Duodenal mucosa (tissue), 2 donors: Measurements from ENCODE around the gene ZC3H18.

ENCODE experiments used
- H3K27ac ChIP-seq: one replicate; pipeline ENCODE4 v1.7.0; 2013; ENCODE audit warnings: low read depth, low read length
- H3K27me3 ChIP-seq, 2 donors: one replicate each; pipeline ENCODE4 v1.7.0; 2013; ENCODE audit warnings: low read length in 2 of 2, control low read depth in 1 of 2; ENCODE audit not compliant: insufficient read depth in 2 of 2, control insufficient read depth in 1 of 2
- H3K36me3 ChIP-seq, 2 donors: one replicate each; pipeline ENCODE4 v1.7.0; 2013; ENCODE audit warnings: low read length in 2 of 2, control low read depth in 1 of 2; ENCODE audit not compliant: insufficient read depth in 2 of 2, control insufficient read depth in 1 of 2
- H3K4me1 ChIP-seq, 2 donors: one replicate each; pipeline ENCODE4 v1.7.0; 2013; ENCODE audit warnings: low read length in 2 of 2, control low read depth in 1 of 2; ENCODE audit not compliant: insufficient read depth in 2 of 2, control insufficient read depth in 1 of 2
- H3K4me3 ChIP-seq, 2 donors: one replicate each; pipeline ENCODE4 v1.7.0; 2013; ENCODE audit warnings: low read length in 2 of 2, low read depth in 1 of 2
- H3K9ac ChIP-seq, 2 donors: one replicate each; pipeline ENCODE4 v1.7.0; 2013; ENCODE audit warnings: low read length in 2 of 2, low read depth in 1 of 2
- H3K9me3 ChIP-seq, 2 donors: one replicate each; pipeline ENCODE4 v1.7.0; 2013; ENCODE audit warnings: low read length in 2 of 2, control low read depth in 1 of 2; ENCODE audit not compliant: control insufficient read depth in 1 of 2

Gene ZC3H18

GRCh38 chr16:88569985-88570690 lies at the start of gene ZC3H18:
Gene ZC3H18, plus strand, starts transcription at chr16:88570403. Its CDS starts 6,721 bp downstream, at chr16:88577124.
- peak within 1 kb of the TSS; percentile 77 for H3K27ac ChIP-seq
- no peaks in the 10 kb centered on the region for H3K9me3 ChIP-seq
- H3K4me1 ChIP-seq = peaks cover 18 to 25% of the 10 kb centered on the region in 2 donors
- peaks cover 10 to 17% of the 10 kb centered on the region in 2 donors for H3K36me3 ChIP-seq
- H3K9ac ChIP-seq = peak within 1 kb of the TSS; percentile 68 to 80
- H3K4me3 ChIP-seq = peak within 1 kb of the TSS; percentile 85 to 87
- H3K27me3 ChIP-seq = no peaks in the 10 kb centered on the region

DNA sequence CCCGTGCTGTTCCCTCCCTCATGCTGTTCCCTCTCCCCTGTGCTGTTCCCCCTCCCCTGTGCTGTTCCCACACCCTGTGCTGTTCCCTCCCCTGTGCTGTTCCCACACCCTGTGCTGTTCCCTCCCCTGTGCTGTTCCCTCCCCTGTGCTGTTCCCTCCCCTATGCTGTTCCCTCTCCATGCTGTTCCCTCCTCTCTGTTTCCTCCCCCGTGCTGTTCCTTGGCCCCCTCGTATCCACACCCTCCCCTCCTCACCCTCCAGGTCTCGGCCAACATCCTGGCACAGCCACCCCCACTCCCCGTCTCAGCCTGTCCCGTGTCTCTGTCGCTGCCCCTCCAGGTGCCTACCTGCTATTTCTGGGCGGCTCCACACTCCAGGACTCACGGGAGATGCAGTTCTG lies 48.5 kb upstream of the ZC3H18 start:
- H3K27ac ChIP-seq = no peak overlapping the region
- H3K27me3 ChIP-seq = no peaks in the 10 kb centered on the region
- peaks cover 25 to 33% of the 10 kb centered on the region in 2 donors for H3K4me1 ChIP-seq

DNA sequence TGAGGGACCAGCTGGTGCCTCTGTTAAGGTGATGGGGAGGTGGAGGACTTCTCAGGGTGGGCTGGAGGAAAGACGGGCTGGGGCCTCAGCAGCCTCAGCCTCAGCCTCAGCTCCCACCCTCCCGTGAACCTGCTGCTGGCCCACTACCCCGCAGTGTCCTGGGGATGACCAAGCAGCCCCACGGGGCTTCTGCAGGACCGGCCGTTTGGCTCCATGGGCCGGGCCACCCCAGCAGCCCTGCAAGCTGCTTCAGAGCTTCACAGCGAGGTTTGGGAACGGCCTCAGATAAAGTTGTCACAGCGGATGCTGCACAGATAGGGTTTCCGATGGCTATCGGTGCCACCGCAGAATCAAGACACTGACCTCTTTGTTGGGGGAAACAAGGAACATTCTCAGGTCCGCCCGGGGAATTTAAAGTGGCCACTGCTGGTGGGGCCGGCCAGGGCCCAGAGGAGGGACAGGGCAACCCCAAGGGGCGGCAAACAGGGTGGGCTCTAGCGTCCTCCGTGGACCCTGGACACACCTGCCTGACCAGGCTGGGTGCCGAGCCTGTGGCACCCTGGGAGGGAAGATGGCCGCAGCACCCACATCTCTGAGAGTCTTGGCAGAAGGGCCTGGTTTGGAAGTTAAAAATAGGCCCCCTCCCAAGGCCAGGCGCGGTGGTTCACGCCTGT lies 47.8 kb upstream of the ZC3H18 start:
- Histone ChIP-seq H3K4me3 (no peak overlapping the region), H3K4me1 (peaks cover 31 to 40% of the 10 kb centered on the region in 2 donors), H3K36me3 (peaks cover 4 to 12% of the 10 kb centered on the region in 2 donors), H3K9ac (no peak overlapping the region), H3K9me3 (no peaks in the 10 kb centered on the region), H3K27me3 (no peaks in the 10 kb centered on the region), H3K27ac (no peak overlapping the region)

More for the DNA sequence above, 48.5 kb upstream of the ZC3H18 start:
- Histone ChIP-seq H3K4me3 (no peak overlapping the region), H3K9ac (no peak overlapping the region), H3K36me3 (peaks cover 4 to 12% of the 10 kb centered on the region in 2 donors), H3K9me3 (no peaks in the 10 kb centered on the region)

- H3K27ac ChIP-seq = no peak overlapping the region
- H3K36me3 ChIP-seq = peaks cover 4 to 18% of the 10 kb centered on the region in 2 donors
- H3K4me1 ChIP-seq = peaks cover 31 to 40% of the 10 kb centered on the region in 2 donors
- H3K27me3 ChIP-seq = no peaks in the 10 kb centered on the region
- no peak overlapping the region for H3K9ac ChIP-seq
- H3K9me3 ChIP-seq = no peaks in the 10 kb centered on the region
- H3K4me3 ChIP-seq = no peak overlapping the region
These were observed 46.7 kb upstream of the ZC3H18 start for GRCh38 chr16:88523309-88524161.

DNA sequence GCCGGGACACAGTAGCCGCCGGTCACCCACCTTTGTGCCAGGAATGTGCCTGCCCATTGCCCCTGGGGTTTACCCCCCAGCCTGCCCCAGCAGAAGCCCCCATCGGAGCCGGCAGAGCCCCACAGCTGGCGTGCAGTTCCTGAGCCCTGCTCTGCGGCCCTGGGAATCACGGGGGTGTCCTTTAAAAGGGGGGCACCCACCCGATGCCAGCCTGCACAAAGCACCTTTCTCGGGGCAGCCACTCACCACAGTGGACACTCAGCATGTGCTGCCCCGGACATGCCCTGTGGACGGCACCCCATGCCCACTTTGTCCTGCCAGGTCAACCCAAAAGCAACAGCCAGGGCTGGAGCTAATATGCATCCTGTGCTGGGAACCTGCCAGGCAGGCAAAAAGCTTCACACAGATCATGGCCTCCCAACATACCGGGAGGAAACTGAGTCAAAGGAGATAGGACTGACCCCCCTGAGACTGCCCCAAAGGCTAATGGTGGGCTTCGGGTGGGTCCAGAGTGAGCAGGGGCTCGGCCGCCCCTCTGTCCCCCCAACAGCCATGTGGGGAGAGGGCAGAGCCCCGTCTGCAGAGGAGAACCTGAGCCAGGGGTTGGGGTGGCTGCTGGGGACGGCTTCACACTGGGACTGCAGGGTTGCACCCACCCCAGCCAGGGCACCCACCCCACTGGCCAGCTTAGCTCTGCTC lies 45.8 kb upstream of the ZC3H18 start:
- no peak overlapping the region for H3K9ac ChIP-seq
- H3K4me3 ChIP-seq = no peak overlapping the region
- H3K9me3 ChIP-seq = no peaks in the 10 kb centered on the region
- H3K27ac ChIP-seq = peak overlapping the region; percentile 47
- H3K27me3 ChIP-seq = no peaks in the 10 kb centered on the region
- peaks cover 31 to 40% of the 10 kb centered on the region in 2 donors for H3K4me1 ChIP-seq
- peaks cover 11 to 26% of the 10 kb centered on the region in 2 donors for H3K36me3 ChIP-seq

- Histone ChIP-seq H3K4me3 (no peak overlapping the region), H3K4me1 (peaks cover 31 to 40% of the 10 kb centered on the region in 2 donors), H3K36me3 (peaks cover 13 to 33% of the 10 kb centered on the region in 2 donors), H3K9ac (peak overlapping the region; percentile 15 to 38), H3K27ac (peak overlapping the region; percentile 47), H3K9me3 (no peaks in the 10 kb centered on the region), H3K27me3 (no peaks in the 10 kb centered on the region)
These were observed 45.1 kb upstream of the ZC3H18 start for GRCh38 chr16:88524973-88525662.

- Histone ChIP-seq H3K9ac (peak overlapping the region; percentile 15 to 38), H3K27me3 (no peaks in the 10 kb centered on the region), H3K4me3 (no peak overlapping the region), H3K4me1 (peaks cover 31 to 40% of the 10 kb centered on the region in 2 donors), H3K9me3 (no peaks in the 10 kb centered on the region), H3K27ac (no peak overlapping the region), H3K36me3 (peaks cover 13 to 38% of the 10 kb centered on the region in 2 donors)
These were observed 44.6 kb upstream of the ZC3H18 start for GRCh38 chr16:88525663-88525990.

DNA sequence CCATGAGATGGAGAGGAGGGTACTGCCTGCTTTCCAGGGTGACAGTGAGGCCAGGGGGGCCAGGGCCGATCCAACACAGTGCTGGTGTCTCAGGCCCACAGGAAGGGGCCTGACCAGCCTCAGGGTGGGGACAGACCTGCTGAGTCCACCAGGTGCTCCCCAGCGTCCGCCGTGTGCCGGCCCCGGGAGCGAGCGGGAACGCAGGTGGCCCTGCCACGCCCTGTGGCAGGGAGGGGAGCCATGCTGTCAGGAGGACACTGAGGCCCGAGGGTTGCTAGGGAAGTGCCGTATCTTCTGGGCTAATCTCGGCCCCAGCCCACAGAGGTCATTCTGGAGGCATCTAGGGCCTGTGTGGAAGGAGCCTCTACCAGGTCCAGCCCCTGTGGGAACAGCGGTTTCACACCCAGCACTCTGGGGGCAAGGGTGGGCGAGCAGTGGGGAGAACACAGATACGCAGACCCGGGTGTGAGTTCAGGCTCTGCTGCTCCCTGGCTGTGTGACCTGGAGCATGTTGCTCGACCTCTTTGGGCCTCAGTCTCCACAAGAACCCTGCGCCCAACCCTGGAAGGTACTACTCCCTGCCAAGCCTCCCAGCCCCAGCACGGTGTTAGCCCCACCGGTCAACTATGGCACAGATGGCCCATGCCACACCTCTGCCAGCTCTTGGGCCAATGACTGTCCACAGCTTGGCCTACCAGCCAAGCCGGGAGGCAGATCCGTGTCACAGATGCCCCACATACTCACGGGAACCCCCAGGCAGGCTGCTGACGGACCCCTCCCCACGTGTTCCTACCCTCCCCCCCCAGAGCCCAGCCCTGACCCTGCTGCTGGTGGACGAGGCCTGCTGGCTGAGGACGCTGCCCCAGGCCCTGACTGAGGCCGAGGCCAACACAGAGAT lies 43.9 kb upstream of the ZC3H18 start:
- no peak overlapping the region for H3K27ac ChIP-seq
- peak overlapping the region; percentile 15 to 38 for H3K9ac ChIP-seq
- peaks cover 15 to 41% of the 10 kb centered on the region in 2 donors for H3K36me3 ChIP-seq
- H3K4me3 ChIP-seq = no peak overlapping the region
- no peaks in the 10 kb centered on the region for H3K27me3 ChIP-seq
- H3K4me1 ChIP-seq = peaks cover 31 to 40% of the 10 kb centered on the region in 2 donors
- H3K9me3 ChIP-seq = no peaks in the 10 kb centered on the region

DNA sequence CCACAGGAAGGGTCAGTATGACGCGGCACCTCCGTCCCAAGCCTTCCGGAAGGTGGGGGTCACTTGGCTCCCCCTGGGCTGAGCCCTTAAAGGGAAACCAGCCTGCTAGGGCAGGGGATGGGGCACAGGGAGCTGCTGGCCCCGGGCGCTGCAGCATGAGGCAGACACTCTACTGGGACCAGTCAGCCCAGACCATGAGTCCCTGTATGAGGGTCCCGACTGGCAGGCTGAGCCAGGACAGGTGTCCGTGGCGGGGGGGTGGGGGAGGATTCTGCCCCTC lies 43.4 kb upstream of the ZC3H18 start:
- no peak overlapping the region for H3K27ac ChIP-seq
- no peaks in the 10 kb centered on the region for H3K9me3 ChIP-seq
- no peak overlapping the region for H3K4me3 ChIP-seq
- no peaks in the 10 kb centered on the region for H3K27me3 ChIP-seq
- H3K36me3 ChIP-seq = peaks cover 17 to 41% of the 10 kb centered on the region in 2 donors
- peaks cover 31 to 40% of the 10 kb centered on the region in 2 donors for H3K4me1 ChIP-seq
- no peak overlapping the region for H3K9ac ChIP-seq
